CD14-positive monocyte (primary cell): ENCODE results near the gene BDH2. TPM values are rescaled to one million over a fixed set of nuclear protein-coding genes. Genes with fewer than 3 reads are reported as not detected.
A peak's percentile ranks its signal among the peaks of the same experiment; 100 is the strongest.

Experiments used
- DNase-seq, 3 donors: peaks; one replicate each; pipeline ENCODE4 v3.0.0-alpha.2; 2011 to 2022
- H2AFZ ChIP-seq: 2 replicates; pipeline ENCODE4 v1.6.0; 2012; ENCODE audit warnings: mild to moderate bottlenecking, low read depth, low read length, inconsistent platforms; ENCODE audit not compliant: insufficient read depth, poor library complexity, severe bottlenecking
- H3K27ac ChIP-seq, 2 donors: 1 replicate in 1 of 2; 2 replicates in 1 of 2; pipeline ENCODE4 v1.5.1; 2012 to 2013; ENCODE audit warnings: low read length in 2 of 2, control low read depth in 1 of 2, inconsistent platforms in 1 of 2, low read depth in 1 of 2, mild to moderate bottlenecking in 1 of 2
- H3K27me3 ChIP-seq, 2 donors: one replicate each; pipeline versions ENCODE4 v1.6.0 to v1.6.1; 2011 to 2013; ENCODE audit warnings: low read length in 2 of 2; ENCODE audit not compliant: control insufficient read depth in 2 of 2, insufficient read depth in 2 of 2
- H3K36me3 ChIP-seq, 2 donors: replicated peaks in 1 of 2; 1 replicate in 1 of 2; 2 replicates in 1 of 2; pipeline versions ENCODE4 v1.5.1 to v1.6.1; 2012 to 2013; ENCODE audit warnings: low read length in 2 of 2, control low read depth in 1 of 2, inconsistent platforms in 1 of 2, mild to moderate bottlenecking in 1 of 2; ENCODE audit not compliant: insufficient read depth in 2 of 2, control insufficient read depth in 1 of 2
- H3K4me1 ChIP-seq, 2 donors: 1 replicate in 1 of 2; 2 replicates in 1 of 2; pipeline versions ENCODE4 v1.5.1 to v1.6.1; 2012 to 2013; ENCODE audit warnings: low read length in 2 of 2, control low read depth in 1 of 2, inconsistent platforms in 1 of 2, mild to moderate bottlenecking in 1 of 2, moderate library complexity in 1 of 2; ENCODE audit not compliant: insufficient read depth in 2 of 2, control insufficient read depth in 1 of 2
- H3K4me2 ChIP-seq: replicated peaks from 2 replicates; pipeline ENCODE3; 2012; ENCODE audit warnings: low read length, moderate library complexity, mild to moderate bottlenecking; ENCODE audit not compliant: poor library complexity, severe bottlenecking; ENCODE audit errors: extremely low read depth
- H3K4me3 ChIP-seq, 3 experiments: fragments of 200-600 bp in 1 of 3; sonication (generic) in 1 of 3; replicated peaks in 1 of 3; 1 replicate in 2 of 3; 2 replicates in 1 of 3; pipeline ENCODE4 v1.5.1; 2011 to 2013; ENCODE audit warnings: low read length in 3 of 3, mild to moderate bottlenecking in 3 of 3, control low read depth in 2 of 3, low read depth in 2 of 3, inconsistent platforms in 1 of 3, moderate library complexity in 1 of 3
- H3K79me2 ChIP-seq: 2 replicates; pipeline ENCODE4 v1.6.0; 2012; ENCODE audit warnings: mild to moderate bottlenecking, control low read depth, inconsistent platforms, low read length, moderate library complexity; ENCODE audit not compliant: insufficient read depth
- H3K9ac ChIP-seq: 2 replicates; pipeline ENCODE4 v1.6.0; 2017; ENCODE audit warnings: low read length, mild to moderate bottlenecking; ENCODE audit not compliant: insufficient read depth, poor library complexity, severe bottlenecking
- H3K9me3 ChIP-seq, 2 donors: replicated peaks in 1 of 2; 1 replicate in 1 of 2; 2 replicates in 1 of 2; pipeline versions ENCODE4 v1.5.1 to v1.6.1; 2012 to 2013; ENCODE audit warnings: low read length in 2 of 2, control low read depth in 1 of 2; ENCODE audit not compliant: control insufficient read depth in 1 of 2, insufficient read depth in 1 of 2
- H4K20me1 ChIP-seq: 2 replicates; pipeline ENCODE4 v1.6.0; 2012; ENCODE audit warnings: mild to moderate bottlenecking, low read length, control low read depth, moderate library complexity; ENCODE audit not compliant: insufficient read depth
- H3K27ac Mint-ChIP-seq, 7 donors: one replicate each; pipeline ENCODE4 v1.8.0; 2020; ENCODE audit warnings: mild to moderate bottlenecking in 7 of 7, mixed read lengths in 7 of 7, moderate library complexity in 6 of 7, inconsistent platforms in 2 of 7
- H3K27me3 Mint-ChIP-seq, 3 donors: one replicate each; pipeline ENCODE4 v1.8.0; 2021 to 2022; ENCODE audit warnings: low read depth in 3 of 3, mild to moderate bottlenecking in 3 of 3, mixed read lengths in 3 of 3, moderate library complexity in 3 of 3, inconsistent platforms in 1 of 3
- H3K36me3 Mint-ChIP-seq, 2 donors: one replicate each; pipeline ENCODE4 v1.8.0; 2020; ENCODE audit warnings: mixed read lengths in 2 of 2, inconsistent platforms in 1 of 2, mild to moderate bottlenecking in 1 of 2
- H3K4me1 Mint-ChIP-seq: one replicate; pipeline ENCODE4 v1.8.0; 2020; ENCODE audit warnings: mild to moderate bottlenecking, mixed read lengths
- H3K4me3 Mint-ChIP-seq, 2 donors: one replicate each; pipeline ENCODE4 v1.8.0; 2020; ENCODE audit warnings: mild to moderate bottlenecking in 2 of 2, mixed read lengths in 2 of 2, moderate library complexity in 1 of 2
- H3K9me3 Mint-ChIP-seq, 7 donors: one replicate each; pipeline ENCODE4 v1.8.0; 2020 to 2022; ENCODE audit warnings: mixed read lengths in 7 of 7, mild to moderate bottlenecking in 6 of 7, moderate library complexity in 6 of 7, inconsistent platforms in 2 of 7
- CTCF ChIP-seq: fragments of 200-600 bp; IDR thresholded peaks from one replicate; pipeline ENCODE4 v1.8.0; 2022; ENCODE audit warnings: antibody characterized with exemption, mild to moderate bottlenecking
- WGBS: methylation state at CpG from one replicate; pipeline ENCODE4 v1.1.5; 2013; ENCODE audit warnings: missing lambda C conversion rate; ENCODE audit not compliant: insufficient coverage; 5-methylcytosine and 5-hydroxymethylcytosine counted together
- intact Hi-C, 2 donors: fragments of 100-400 bp; cut with micrococcal nuclease; formaldehyde crosslinking; loops; one replicate each; pipeline versions ENCODE4 v1.15.0 to v1.15.1; 2023
- polyA plus RNA-seq, 3 donors: library from polyadenylated mRNA; depleted of rRNA in 1 of 3; unstranded in 2 of 3; stranded (reverse) in 1 of 3; fragments of 300-500 nt in 2 of 3; fragments of >200 nt in 1 of 3; fragmentation: Illumina TruSeq in 2 of 3; gene quantifications; 1 replicate in 2 of 3; 2 replicates in 1 of 3; pipeline ENCODE4 v1.2.3, GENCODE V29; 2012 to 2021

Gene BDH2
- polyA plus RNA-seq, 3 donors, result 6.2 to 8.5 (median 6.8) TPM

- intact Hi-C loops, result no loop called here
- H3K27me3 Mint-ChIP-seq, result peaks cover 0 to 2% (median 2%) of the 10 kb centered on the region in 3 donors
Observed at GRCh38 chr4:103098341-103098740, 1.3 kb downstream of the BDH2 start.

GRCh38 chr4:103097112-103097511, 2.5 kb downstream of the BDH2 start:
- no peaks in the 10 kb centered on the region for H3K36me3 ChIP-seq
- no peak overlapping the region for H3K27ac ChIP-seq
- H3K9me3 ChIP-seq, result no peaks in the 10 kb centered on the region
- H3K4me1 ChIP-seq, result peaks cover 8 to 9% of the 10 kb centered on the region in 2 donors
- Mint-ChIP-seq H3K27ac (no peak overlapping the region), H3K36me3 (peaks cover 0 to 3% of the 10 kb centered on the region in 2 donors), H3K27me3 (peaks cover 0 to 2% (median 2%) of the 10 kb centered on the region in 3 donors), H3K4me1 (peaks cover 17% of the 10 kb centered on the region), H3K9me3 (no peaks in the 10 kb centered on the region), H3K4me3 (no peak overlapping the region)
- no peaks in the 10 kb centered on the region for H3K27me3 ChIP-seq
- no peaks in the 10 kb centered on the region for H4K20me1 ChIP-seq
- no peak overlapping the region for H3K4me2 ChIP-seq
- no peak for TF ChIP-seq CTCF
- WGBS, result no CpG with 5 or more reads among the region's 2 CpGs
- no peak for DNase-seq
- no peak overlapping the region for H3K9ac ChIP-seq
- intact Hi-C loops, result no loop called here
- H3K4me3 ChIP-seq, result no peak overlapping the region
- H2AFZ ChIP-seq, result peak overlapping the region; percentile 1
- no peaks in the 10 kb centered on the region for H3K79me2 ChIP-seq

More at GRCh38 chr4:103098341-103098740, 1.3 kb downstream of the BDH2 start:
- Mint-ChIP-seq H3K4me3 (no peak overlapping the region), H3K36me3 (peaks cover 0 to 3% of the 10 kb centered on the region in 2 donors), H3K27ac (peak overlapping the region in 1 of 7 donors; percentile 38), H3K4me1 (peaks cover 14% of the 10 kb centered on the region), H3K9me3 (no peaks in the 10 kb centered on the region)
- H3K27me3 ChIP-seq, result no peaks in the 10 kb centered on the region
- TF ChIP-seq CTCF, result no peak
- peaks cover 8 to 9% of the 10 kb centered on the region in 2 donors for H3K4me1 ChIP-seq
- no peak overlapping the region for H3K4me2 ChIP-seq
- H3K27ac ChIP-seq, result no peak overlapping the region
- H4K20me1 ChIP-seq, result no peaks in the 10 kb centered on the region
- H3K9ac ChIP-seq, result no peak overlapping the region
- 90% methylated on average over 9 of the region's 10 CpGs for WGBS
- H3K36me3 ChIP-seq, result no peaks in the 10 kb centered on the region
- no peak overlapping the region for H3K4me3 ChIP-seq
- peak overlapping the region; percentile 89 for H2AFZ ChIP-seq
- no peaks in the 10 kb centered on the region for H3K79me2 ChIP-seq
- no peak for DNase-seq
- H3K9me3 ChIP-seq, result no peaks in the 10 kb centered on the region
